ENCODE results near the gene CALN1. TPM values are rescaled to one million over a fixed set of nuclear protein-coding genes. Genes with fewer than 3 reads are reported as not detected.

Gene CALN1
- total and polyA plus RNA-seq, 2 of the 8 experiments (the other 6 are each of a cell fraction or from before 2014, with no cell fraction given): 6.4 to 15.2 TPM

DNA sequence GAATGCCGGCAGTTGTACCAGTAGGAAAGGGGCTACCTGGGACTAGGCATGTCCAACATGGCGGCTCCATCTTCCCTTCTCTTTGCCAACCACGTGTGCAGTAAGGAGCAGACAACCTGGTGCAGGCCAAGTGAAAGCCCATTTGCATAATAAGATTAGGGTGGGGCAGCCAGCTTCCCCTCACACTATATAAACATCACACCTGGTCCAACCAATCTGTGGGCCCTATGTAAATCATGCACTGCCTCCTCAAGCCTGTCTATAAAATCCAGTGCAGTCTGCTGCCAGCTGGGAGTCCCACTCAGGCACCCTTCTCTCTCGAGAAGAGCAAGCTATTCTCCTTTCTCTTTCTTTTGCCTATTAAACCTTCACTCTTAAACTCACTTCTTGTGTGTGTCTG is 429.3 kb downstream of the CALN1 start:
- no peak overlapping the region for H4K91ac ChIP-seq (replicated peaks; ENCODE audit: insufficient read length, low read length)
- H3K9me3 ChIP-seq (ENCODE audit: insufficient read depth in 2 of 2, low read depth in 1 of 2, low read length in 1 of 2): no peaks in the 10 kb centered on the region
- no peak overlapping the region for H3K23ac ChIP-seq (ENCODE audit: insufficient read length)
- H3K18ac ChIP-seq (ENCODE audit: extremely low read depth, low read length): no peak overlapping the region
- no peak overlapping the region for H4K8ac ChIP-seq (ENCODE audit: extremely low read depth, insufficient read depth, low read length)
- no peak overlapping the region for H3K4me3 ChIP-seq (ENCODE audit: extremely low read depth in 1 of 4, insufficient read depth in 2 of 4, low read depth in 3 of 4, low read length in 4 of 4)
- no peak overlapping the region for H2BK20ac ChIP-seq (ENCODE audit: low read length)
- H3K27me3 ChIP-seq (replicated peaks in 1 of 4; ENCODE audit: control insufficient read depth in 3 of 4, extremely low read depth in 1 of 4, insufficient read depth in 3 of 4, low read length in 3 of 4): no peaks in the 10 kb centered on the region
- WGBS, 2 experiments (ENCODE audit: extremely low coverage in 1 of 2, insufficient coverage in 1 of 2, insufficient read length in 1 of 2, insufficient replicate concordance in 2 of 2, low coverage in 1 of 2, low lambda C conversion rate in 2 of 2, missing lambda C conversion rate in 1 of 2): 94% methylated on average over 4 of the region's 4 CpGs; no CpG with 5 or more reads in 1 of the 2 experiments
- no peak overlapping the region for H3K9ac ChIP-seq (replicated peaks in 1 of 4; ENCODE audit: extremely low read depth in 1 of 4, low read depth in 3 of 4, low read length in 3 of 4)
- H3K79me2 ChIP-seq (ENCODE audit: control insufficient read depth in 1 of 2, insufficient read depth in 2 of 2, low read length in 2 of 2): no peaks in the 10 kb centered on the region
- DNase-seq (ENCODE audit: low read depth in 1 of 2, low spot score in 2 of 2) (no peak), FAIRE-seq (no peak)
- no peak overlapping the region for H2AK5ac ChIP-seq (ENCODE audit: low read depth, low read length)
- CTCF ChIA-PET (ENCODE audit: partially characterized antibody): interaction anchor here (1.0 kb wide), 1 partner anchor 14 kb away, joined by 3 read pairs; no protein-coding TSS in a partner anchor
- POLR2A ChIA-PET (ENCODE audit: partially characterized antibody): no interaction called here
- no peaks in the 10 kb centered on the region for H3K79me1 ChIP-seq (ENCODE audit: low read depth, low read length)
- no peak overlapping the region for H4K5ac ChIP-seq (ENCODE audit: insufficient read length, low read depth, low read length)
- no peak overlapping the region for H2BK12ac ChIP-seq (ENCODE audit: low read depth, low read length)
- H3K4me2 ChIP-seq (ENCODE audit: insufficient read depth in 1 of 2, low read depth in 2 of 2, low read length in 2 of 2): no peak overlapping the region
- no peak overlapping the region for H2BK5ac ChIP-seq (ENCODE audit: low read depth, low read length)
- H3K4me1 ChIP-seq (replicated peaks in 1 of 4; ENCODE audit: control insufficient read depth in 3 of 4, insufficient read depth in 4 of 4, low read length in 3 of 4): no peaks in the 10 kb centered on the region
- H3K23me2 ChIP-seq (ENCODE audit: low read depth, low read length): no peaks in the 10 kb centered on the region
- H2BK120ac ChIP-seq (replicated peaks; ENCODE audit: low read depth, low read length): no peak overlapping the region
- no peak overlapping the region for H2AFZ ChIP-seq (ENCODE audit: low read length)
- no peak overlapping the region for H3K4ac ChIP-seq (replicated peaks; ENCODE audit: insufficient read length, low read depth, low read length)
- H3K36me3 ChIP-seq (ENCODE audit: control insufficient read depth in 2 of 4, insufficient read depth in 4 of 4, low read length in 3 of 4): no peaks in the 10 kb centered on the region
- H3K14ac ChIP-seq (ENCODE audit: insufficient read length): no peak overlapping the region
- no peaks in the 10 kb centered on the region for H4K20me1 ChIP-seq (replicated peaks in 1 of 2; ENCODE audit: control insufficient read depth in 1 of 2, insufficient read depth in 2 of 2, low read length in 2 of 2)
- H3K27ac ChIP-seq (ENCODE audit: low read depth, low read length): no peak overlapping the region
- H3K56ac ChIP-seq (replicated peaks; ENCODE audit: insufficient read length, low read depth, low read length): no peak overlapping the region
- no peak overlapping the region for H2BK15ac ChIP-seq (ENCODE audit: low read length)
- TF ChIP-seq ASH2L (IDR thresholded peaks at IDR 0.05; ENCODE audit: low read length): no peak
- no peak for TF ChIP-seq POLR2AphosphoS5 (IDR thresholded peaks at IDR 0.05; ENCODE audit: low read depth, low read length)
- TF ChIP-seq, protein P1, sequence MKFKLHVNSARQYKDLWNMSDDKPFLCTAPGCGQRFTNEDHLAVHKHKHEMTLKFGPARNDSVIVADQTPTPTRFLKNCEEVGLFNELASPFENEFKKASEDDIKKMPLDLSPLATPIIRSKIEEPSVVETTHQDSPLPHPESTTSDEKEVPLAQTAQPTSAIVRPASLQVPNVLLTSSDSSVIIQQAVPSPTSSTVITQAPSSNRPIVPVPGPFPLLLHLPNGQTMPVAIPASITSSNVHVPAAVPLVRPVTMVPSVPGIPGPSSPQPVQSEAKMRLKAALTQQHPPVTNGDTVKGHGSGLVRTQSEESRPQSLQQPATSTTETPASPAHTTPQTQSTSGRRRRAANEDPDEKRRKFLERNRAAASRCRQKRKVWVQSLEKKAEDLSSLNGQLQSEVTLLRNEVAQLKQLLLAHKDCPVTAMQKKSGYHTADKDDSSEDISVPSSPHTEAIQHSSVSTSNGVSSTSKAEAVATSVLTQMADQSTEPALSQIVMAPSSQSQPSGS (IDR thresholded peaks at IDR 0.05; ENCODE audit: low read length): no peak
- no peak for TF ChIP-seq CHD1 (IDR thresholded peaks at IDR 0.05; ENCODE audit: low read depth, low read length)
- TF ChIP-seq CHD2 (IDR thresholded peaks at IDR 0.05; ENCODE audit: low read length): no peak
- no peak for TF ChIP-seq TBP (IDR thresholded peaks at IDR 0.05; ENCODE audit: low read depth, low read length)
- no peak for TF ChIP-seq SP2 (IDR thresholded peaks at IDR 0.05; ENCODE audit: low read length)
- no peak for TF ChIP-seq SIRT6 (IDR thresholded peaks at IDR 0.05; ENCODE audit: low read length)
- TF ChIP-seq EZH2 (IDR thresholded peaks at IDR 0.05; ENCODE audit: low read depth, low read length, severe bottlenecking): no peak
- TF ChIP-seq CBX8 (IDR thresholded peaks at IDR 0.05; ENCODE audit: borderline replicate concordance, low read depth, low read length): no peak
- no peak for TF ChIP-seq EP300 (IDR thresholded peaks at IDR 0.05; ENCODE audit: borderline replicate concordance in 1 of 2, low read depth in 2 of 2, low read length in 2 of 2)
- no peak for TF ChIP-seq POU5F1 (IDR thresholded peaks at IDR 0.05; ENCODE audit: low read depth, low read length)
- TF ChIP-seq SIN3A (conservative IDR thresholded peaks at IDR 0.05 in 1 of 2, IDR thresholded peaks at IDR 0.05 in 1 of 2; ENCODE audit: low read depth in 1 of 2, low read length in 2 of 2): no peak

Measured in H1 (cell line).